ENCODE results near the gene C4orf50. TPM values are rescaled to one million over a fixed set of nuclear protein-coding genes. Genes with fewer than 3 reads are reported as not detected.

The C4orf50 gene
- total and polyA plus RNA-seq, 2 of the 4 experiments (the other 2 are of a cell fraction): not detected

DNA sequence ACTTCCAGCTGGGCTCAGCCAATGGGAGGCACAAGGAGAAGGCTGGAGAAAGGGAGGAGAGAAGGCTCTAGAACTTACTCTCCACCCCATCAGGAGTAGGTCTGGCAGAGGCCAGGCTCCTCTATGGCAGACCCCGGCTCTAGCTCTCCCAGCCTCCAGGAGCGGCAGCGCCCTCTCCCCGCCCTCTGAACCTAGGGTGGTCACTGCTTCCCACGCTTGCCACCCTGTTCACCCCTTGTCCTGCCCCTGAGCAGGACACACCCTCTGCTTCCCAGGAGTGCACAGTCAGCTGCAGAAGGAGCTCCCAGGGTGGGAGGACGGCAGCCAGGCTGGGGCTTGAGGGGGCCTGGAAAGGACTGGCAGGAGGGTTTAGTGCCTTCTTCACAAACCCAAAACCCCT is 72.3 kb downstream of the C4orf50 start:
- Histone ChIP-seq H3K36me3 (ENCODE audit: control insufficient read depth, insufficient read depth, low read length) (no peaks in the 10 kb centered on the region), H3K23ac (ENCODE audit: low read depth, low read length) (no peak overlapping the region), H2AFZ (replicated peaks; ENCODE audit: low read length, poor library complexity) (no peak overlapping the region), H3K4me2 (ENCODE audit: low read depth, low read length) (no peak overlapping the region), H4K91ac (ENCODE audit: insufficient read depth, low read depth, low read length) (no peak overlapping the region), H2BK20ac (ENCODE audit: low read depth, low read length) (no peak overlapping the region), H3K27me3 (ENCODE audit: control insufficient read depth, insufficient read depth, low read length) (peaks cover 3% of the 10 kb centered on the region), H3K4ac (ENCODE audit: low read depth, low read length) (no peak overlapping the region), H3K14ac (replicated peaks; ENCODE audit: low read depth, low read length) (no peak overlapping the region), H2AK5ac (ENCODE audit: low read depth, low read length) (no peak overlapping the region), H3K18ac (ENCODE audit: low read depth, low read length) (no peak overlapping the region), H2AK9ac (replicated peaks; ENCODE audit: low read depth, low read length, poor library complexity) (no peak overlapping the region), H3K9ac (ENCODE audit: low read depth, low read length) (no peak overlapping the region), H4K20me1 (ENCODE audit: insufficient read depth, low read length) (no peaks in the 10 kb centered on the region), H3K27ac (ENCODE audit: insufficient read depth, low read length) (no peak overlapping the region), H3K79me1 (ENCODE audit: low read depth in 1 of 2, low read length in 2 of 2) (no peaks in the 10 kb centered on the region), H3K9me1 (ENCODE audit: insufficient read depth, low read length) (no peaks in the 10 kb centered on the region), H3K9me3 (ENCODE audit: control insufficient read depth, insufficient read depth, low read length) (0 out of 2 replicates have a peak, but pooled peaks cover 6% of the 10 kb centered on the region), H4K8ac (ENCODE audit: low read depth in 2 of 2, low read length in 2 of 2) (no peak overlapping the region), H2BK120ac (ENCODE audit: low read depth, low read length) (no peak overlapping the region), H3K4me1 (ENCODE audit: control insufficient read depth, insufficient read depth, low read length) (no peaks in the 10 kb centered on the region), H3K4me3 (ENCODE audit: insufficient read depth, low read depth, low read length) (no peak overlapping the region), H4K5ac (ENCODE audit: low read depth, low read length) (no peak overlapping the region), H2BK15ac (ENCODE audit: low read depth, low read length) (no peak overlapping the region), H2BK5ac (ENCODE audit: low read depth, low read length, poor library complexity, severe bottlenecking) (no peak overlapping the region), H3K56ac (ENCODE audit: extremely low read depth, insufficient read depth, low read length) (no peak overlapping the region)
- DNase-seq (no peak), ATAC-seq (ENCODE audit: low read depth) (no peak)
- dilution Hi-C loops (cut with HindIII; ENCODE audit: low sequenced_read_pairs, unreplicated experiment): no loop called here
- BruUV-seq (replicated peaks): no TSS peak
- POLR2A ChIA-PET (ENCODE audit: unreplicated experiment): no interaction called here
- CTCF ChIA-PET: no interaction called here
- WGBS, 2 experiments (ENCODE audit: extremely low coverage in 2 of 2, insufficient read length in 1 of 2): no CpG with 5 or more reads among the region's 6 CpGs
- intact Hi-C loops (cut with micrococcal nuclease): no loop called here
- TF ChIP-seq RCOR1 (IDR thresholded peaks at IDR 0.05; ENCODE audit: insufficient replicate concordance, low read length) (no peak), RAD21 (IDR thresholded peaks at IDR 0.05; ENCODE audit: low read length) (no peak), BHLHE40 (IDR thresholded peaks at IDR 0.05; ENCODE audit: low read depth, low read length) (no peak), CHD1 (IDR thresholded peaks at IDR 0.05; ENCODE audit: low read depth, low read length) (no peak), NFE2L2 (IDR thresholded peaks at IDR 0.05; ENCODE audit: low read depth, low read length) (no peak), POLR2A (IDR thresholded peaks at IDR 0.05; ENCODE audit: low read depth, low read length) (no peak), MAZ (IDR thresholded peaks at IDR 0.05; ENCODE audit: borderline replicate concordance, low read depth, low read length) (no peak), MAFK (IDR thresholded peaks at IDR 0.05; ENCODE audit: low read depth, low read length) (no peak), SMC3 (IDR thresholded peaks at IDR 0.05; ENCODE audit: low read depth, low read length) (no peak), MXI1 (IDR thresholded peaks at IDR 0.05; ENCODE audit: borderline replicate concordance, low read depth, low read length) (no peak)
- TF ChIP-seq, protein P1, sequence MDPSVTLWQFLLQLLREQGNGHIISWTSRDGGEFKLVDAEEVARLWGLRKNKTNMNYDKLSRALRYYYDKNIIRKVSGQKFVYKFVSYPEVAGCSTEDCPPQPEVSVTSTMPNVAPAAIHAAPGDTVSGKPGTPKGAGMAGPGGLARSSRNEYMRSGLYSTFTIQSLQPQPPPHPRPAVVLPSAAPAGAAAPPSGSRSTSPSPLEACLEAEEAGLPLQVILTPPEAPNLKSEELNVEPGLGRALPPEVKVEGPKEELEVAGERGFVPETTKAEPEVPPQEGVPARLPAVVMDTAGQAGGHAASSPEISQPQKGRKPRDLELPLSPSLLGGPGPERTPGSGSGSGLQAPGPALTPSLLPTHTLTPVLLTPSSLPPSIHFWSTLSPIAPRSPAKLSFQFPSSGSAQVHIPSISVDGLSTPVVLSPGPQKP (IDR thresholded peaks at IDR 0.05; ENCODE audit: borderline replicate concordance, low read depth, low read length): no peak
- in situ Hi-C loops (cut with MboI; ENCODE audit: low sequenced_read_pairs): no loop called here

Data from IMR-90 (cell line).